OCI-LY3 (cell line): ENCODE measurements around the gene ACP3.
"Not testable (repeated sequence)": the region's sequence is repeated elsewhere in the genome, so short reads cannot be mapped to it uniquely, and the experiment has no call there.

Source experiments
- H2AFZ ChIP-seq: fragments of 200-600, 300-600 bp; shearing (Covaris generic); 2 replicates; pipeline ENCODE4 v1.6.0; 2014; ENCODE audit warnings: antibody characterized with exemption, low read depth, low read length
- H3K27ac ChIP-seq: fragments of 200-600, 300-600 bp; sonication (generic); 2 replicates; pipeline ENCODE4 v1.5.1; 2014; ENCODE audit warnings: mild to moderate bottlenecking, low read length, moderate library complexity, mixed read lengths
- H3K27me3 ChIP-seq: fragments of 200-600, 300-600 bp; sonication (generic); 2 replicates; pipeline ENCODE4 v1.6.1; 2014; ENCODE audit warnings: low read depth, low read length, mixed read lengths
- H3K36me3 ChIP-seq: fragments of 200-600, 300-600 bp; sonication (generic); replicated peaks from 2 replicates; pipeline ENCODE3; 2014; ENCODE audit warnings: low read depth, low read length, mixed read lengths
- H3K4me1 ChIP-seq: fragments of 300-600, 200-600 bp; sonication (generic); 2 replicates; pipeline ENCODE4 v1.6.1; 2014; ENCODE audit warnings: low read length, mixed read lengths
- H3K4me2 ChIP-seq: fragments of 200-600, 300-600 bp; sonication (generic); 2 replicates; pipeline ENCODE4 v1.6.1; 2014; ENCODE audit warnings: low read length, mixed read lengths
- H3K4me3 ChIP-seq: fragments of 300-600, 200-600 bp; sonication (generic); 2 replicates; pipeline ENCODE4 v1.5.1; 2014; ENCODE audit warnings: antibody characterized with exemption, mild to moderate bottlenecking, low read length, moderate library complexity
- H3K79me2 ChIP-seq: fragments of 300-600, 200-600 bp; shearing (Covaris generic); 2 replicates; pipeline ENCODE4 v1.6.1; 2014; ENCODE audit warnings: mild to moderate bottlenecking, low read length, mixed read lengths
- H3K9ac ChIP-seq: fragments of 300-600, 200-600 bp; shearing (Covaris generic); 2 replicates; pipeline ENCODE4 v1.6.0; 2014; ENCODE audit warnings: mild to moderate bottlenecking, low read length, moderate library complexity
- H3K9me3 ChIP-seq: fragments of 200-600, 300-600 bp; shearing (Covaris generic); 2 replicates; pipeline ENCODE4 v1.6.1; 2014; ENCODE audit warnings: low read length, mixed read lengths; ENCODE audit not compliant: insufficient read depth
- H4K20me1 ChIP-seq: fragments of 200-600, 300-600 bp; sonication (generic); 2 replicates; pipeline ENCODE4 v1.6.1; 2016; ENCODE audit warnings: low read length, mixed read lengths; ENCODE audit not compliant: insufficient read depth
- CTCF ChIP-seq: fragments of 200-600, 300-600 bp; sonication (generic); IDR thresholded peaks from 2 replicates; pipeline ENCODE4 v1.5.1; 2014; ENCODE audit warnings: antibody characterized with exemption, low read length, low read depth
- EZH2phosphoT487 ChIP-seq: fragments of 200-600 bp; shearing (Covaris generic); IDR thresholded peaks from 2 replicates; pipeline ENCODE4 v1.6.1; 2018; ENCODE audit warnings: antibody characterized with exemption, mixed run types, low read depth

Gene ACP3

GRCh38 chr3:132396255-132396654 lies 79.0 kb downstream of the ACP3 start:
- H3K36me3 ChIP-seq, result no peaks in the 10 kb centered on the region
- no peaks in the 10 kb centered on the region for H3K79me2 ChIP-seq
- no peak overlapping the region for H3K27ac ChIP-seq
- no peak overlapping the region for H3K4me2 ChIP-seq
- H2AFZ ChIP-seq, result no peak overlapping the region
- H3K27me3 ChIP-seq, result peaks cover 7% of the 10 kb centered on the region; the same call in 1 of the 2 replicates
- H3K9me3 ChIP-seq, result no peaks in the 10 kb centered on the region
- H3K9ac ChIP-seq, result no peak overlapping the region
- H4K20me1 ChIP-seq, result no peaks in the 10 kb centered on the region
- no peak for TF ChIP-seq CTCF
- TF ChIP-seq EZH2phosphoT487, result no peak
- no peak overlapping the region for H3K4me3 ChIP-seq
- H3K4me1 ChIP-seq, result peaks cover 16% of the 10 kb centered on the region

GRCh38 chr3:132396776-132397175 lies 79.6 kb downstream of the ACP3 start:
- H3K4me2 ChIP-seq, H3K27ac ChIP-seq, H2AFZ ChIP-seq, H3K79me2 ChIP-seq, H3K9ac ChIP-seq, H3K36me3 ChIP-seq, H3K4me3 ChIP-seq, H3K9me3 ChIP-seq, H4K20me1 ChIP-seq: not testable (repeated sequence)
- peaks cover 20% of the 10 kb centered on the region for H3K4me1 ChIP-seq
- peaks cover 12% of the 10 kb centered on the region; the same call in 1 of the 2 replicates for H3K27me3 ChIP-seq

GRCh38 chr3:132399054-132399929 lies 82.1 kb downstream of the ACP3 start:
- no peaks in the 10 kb centered on the region for H4K20me1 ChIP-seq
- no peaks in the 10 kb centered on the region for H3K36me3 ChIP-seq
- 0 out of 2 replicates have a peak overlapping the region, but pooled peaks have one; percentile 21 for H3K4me2 ChIP-seq
- no peaks in the 10 kb centered on the region for H3K79me2 ChIP-seq
- H3K9ac ChIP-seq, result no peak overlapping the region
- TF ChIP-seq CTCF (peak; percentile 96), EZH2phosphoT487 (no peak)
- H3K4me3 ChIP-seq, result no peak overlapping the region
- H3K27me3 ChIP-seq, result peaks cover 20% of the 10 kb centered on the region; the same call in 1 of the 2 replicates
- no peak overlapping the region for H2AFZ ChIP-seq
- H3K27ac ChIP-seq, result no peak overlapping the region
- no peaks in the 10 kb centered on the region for H3K9me3 ChIP-seq
- H3K4me1 ChIP-seq, result peaks cover 15% of the 10 kb centered on the region

GRCh38 chr3:132401255-132401654 lies 84.0 kb downstream of the ACP3 start:
- TF ChIP-seq CTCF (no peak), EZH2phosphoT487 (no peak)
- H3K9me3 ChIP-seq, result no peaks in the 10 kb centered on the region

More at GRCh38 chr3:132401255-132401654, 84.0 kb downstream of the ACP3 start:
- Histone ChIP-seq H4K20me1 (no peaks in the 10 kb centered on the region), H3K36me3 (no peaks in the 10 kb centered on the region), H3K9ac (no peak overlapping the region), H3K4me1 (peaks cover 30% of the 10 kb centered on the region), H3K4me3 (peak overlapping the region; percentile 36), H2AFZ (no peak overlapping the region), H3K4me2 (peak overlapping the region; percentile 70), H3K27ac (no peak overlapping the region), H3K79me2 (no peaks in the 10 kb centered on the region), H3K27me3 (peaks cover 20% of the 10 kb centered on the region; the same call in 1 of the 2 replicates)
